Chondrocyte (in vitro differentiated cells): ENCODE data around the gene RASSF1. TPM values are rescaled to one million over a fixed set of nuclear protein-coding genes. Genes with fewer than 3 reads are reported as not detected.
A peak's percentile ranks its signal among the peaks of the same experiment; 100 is the strongest.

Experiments
- DNase-seq: peaks from one replicate; pipeline ENCODE4 v3.0.0; 2021; ENCODE audit warnings: mixed read lengths, low spot score
- H3K27ac Mint-ChIP-seq: one replicate; pipeline ENCODE4 v1.8.0; 2021; ENCODE audit warnings: mild to moderate bottlenecking, moderate library complexity, mixed read lengths; ENCODE audit not compliant: unreplicated experiment
- H3K27me3 Mint-ChIP-seq: 2 replicates; pipeline ENCODE4 v1.8.0; 2021; ENCODE audit warnings: low read depth, mixed read lengths
- H3K36me3 Mint-ChIP-seq: 2 replicates; pipeline ENCODE4 v1.8.0; 2021; ENCODE audit warnings: low read depth, mixed read lengths
- H3K4me1 Mint-ChIP-seq: 2 replicates; pipeline ENCODE4 v1.8.0; 2021; ENCODE audit warnings: low read depth, mild to moderate bottlenecking, mixed read lengths
- H3K4me3 Mint-ChIP-seq: one replicate; pipeline ENCODE4 v1.8.0; 2021; ENCODE audit warnings: mild to moderate bottlenecking, moderate library complexity, mixed read lengths; ENCODE audit not compliant: unreplicated experiment
- H3K9me3 Mint-ChIP-seq: 2 replicates; pipeline ENCODE4 v1.8.0; 2021; ENCODE audit warnings: low read depth, mixed read lengths
- total RNA-seq: library from RNA; stranded (reverse); gene quantifications from 3 replicates; pipeline ENCODE4 v1.2.1, GENCODE V29; 2021
- TF ChIP-seq, protein P1 (sequence below): fragments of 200-600 bp; sonication (generic); IDR thresholded peaks from 2 replicates; pipeline ENCODE4 v1.5.0; 2021; ENCODE audit warnings: antibody characterized with exemption, mild to moderate bottlenecking, moderate library complexity

Gene RASSF1
- total RNA-seq, 1 donor from 2014 or later = 21.8 TPM

DNA sequence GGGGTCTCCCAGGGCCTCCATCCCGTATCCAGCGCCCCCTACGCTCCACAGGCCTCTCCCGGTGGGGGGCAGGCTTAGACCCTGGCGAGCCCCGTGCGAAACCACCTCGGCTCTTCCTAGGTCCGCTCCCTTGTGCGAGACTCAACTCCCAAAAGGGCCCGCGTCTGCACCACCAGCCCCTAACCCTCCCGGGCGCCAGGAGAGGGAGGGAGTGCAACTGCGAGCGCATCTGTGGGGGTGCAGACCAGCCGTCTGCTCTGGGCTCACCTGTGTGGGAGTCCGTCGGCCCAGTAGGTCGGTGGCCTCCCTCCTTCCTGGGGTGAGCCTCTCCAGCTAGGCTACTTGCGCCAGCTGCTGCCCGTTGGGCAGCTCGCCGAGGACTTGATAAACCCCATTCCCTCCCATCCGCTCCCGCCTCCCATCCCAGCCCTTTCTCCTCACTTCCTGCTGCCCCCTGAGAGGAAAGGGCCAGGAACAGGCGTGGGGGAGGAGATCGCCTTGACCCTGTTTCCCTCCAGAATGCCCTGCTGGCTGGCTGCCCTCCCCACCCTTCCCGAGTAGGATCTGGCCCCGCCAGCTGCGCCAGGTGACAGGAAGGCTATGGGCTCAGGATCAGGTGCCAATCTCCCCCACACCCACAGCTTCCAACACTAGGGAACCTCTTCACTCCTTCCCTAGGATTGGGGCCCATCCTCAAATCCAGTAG lies 18.1 kb downstream of the RASSF1 start, which contains the start of gene HYAL2:
TSS of gene HYAL2 (minus strand) at position 360 of the 706 bp plus-strand sequence. CDS start 2,256 bp downstream, outside the sequence.
- H3K27ac Mint-ChIP-seq = peak within 1 kb of the TSS; percentile 96
- TF ChIP-seq, protein P1, sequence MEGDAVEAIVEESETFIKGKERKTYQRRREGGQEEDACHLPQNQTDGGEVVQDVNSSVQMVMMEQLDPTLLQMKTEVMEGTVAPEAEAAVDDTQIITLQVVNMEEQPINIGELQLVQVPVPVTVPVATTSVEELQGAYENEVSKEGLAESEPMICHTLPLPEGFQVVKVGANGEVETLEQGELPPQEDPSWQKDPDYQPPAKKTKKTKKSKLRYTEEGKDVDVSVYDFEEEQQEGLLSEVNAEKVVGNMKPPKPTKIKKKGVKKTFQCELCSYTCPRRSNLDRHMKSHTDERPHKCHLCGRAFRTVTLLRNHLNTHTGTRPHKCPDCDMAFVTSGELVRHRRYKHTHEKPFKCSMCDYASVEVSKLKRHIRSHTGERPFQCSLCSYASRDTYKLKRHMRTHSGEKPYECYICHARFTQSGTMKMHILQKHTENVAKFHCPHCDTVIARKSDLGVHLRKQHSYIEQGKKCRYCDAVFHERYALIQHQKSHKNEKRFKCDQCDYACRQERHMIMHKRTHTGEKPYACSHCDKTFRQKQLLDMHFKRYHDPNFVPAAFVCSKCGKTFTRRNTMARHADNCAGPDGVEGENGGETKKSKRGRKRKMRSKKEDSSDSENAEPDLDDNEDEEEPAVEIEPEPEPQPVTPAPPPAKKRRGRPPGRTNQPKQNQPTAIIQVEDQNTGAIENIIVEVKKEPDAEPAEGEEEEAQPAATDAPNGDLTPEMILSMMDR = no peak
- peaks cover 48% of the 10 kb centered on the region for H3K4me1 Mint-ChIP-seq
- peak within 1 kb of the TSS; percentile 80 for H3K4me3 Mint-ChIP-seq
- DNase-seq = peak; percentile 89
- H3K36me3 Mint-ChIP-seq = peaks cover 3% of the 10 kb centered on the region
- no peaks in the 10 kb centered on the region for H3K27me3 Mint-ChIP-seq
- H3K9me3 Mint-ChIP-seq = no peaks in the 10 kb centered on the region

- no peak for DNase-seq
- TF ChIP-seq, protein P1 = peak; percentile 33
- Mint-ChIP-seq H3K9me3 (no peaks in the 10 kb centered on the region), H3K4me1 (peaks cover 48% of the 10 kb centered on the region), H3K4me3 (peak overlapping the region; percentile 80), H3K27ac (no peak overlapping the region), H3K36me3 (peaks cover 3% of the 10 kb centered on the region), H3K27me3 (no peaks in the 10 kb centered on the region)
Measured at GRCh38 chr3:50322115-50322385, 18.6 kb downstream of the RASSF1 start.

- H3K27me3 Mint-ChIP-seq = no peaks in the 10 kb centered on the region
- no peaks in the 10 kb centered on the region for H3K9me3 Mint-ChIP-seq
- peak overlapping the region; percentile 80 for H3K4me3 Mint-ChIP-seq
- TF ChIP-seq, protein P1 = peak; percentile 80
- H3K27ac Mint-ChIP-seq = peak overlapping the region; percentile 96
- peaks cover 50% of the 10 kb centered on the region for H3K4me1 Mint-ChIP-seq
- peak; percentile 96 for DNase-seq
- peaks cover 3% of the 10 kb centered on the region for H3K36me3 Mint-ChIP-seq
Measured at GRCh38 chr3:50321336-50322114, 19.1 kb downstream of the RASSF1 start.

GRCh38 chr3:50320853-50321335 lies 19.7 kb downstream of the RASSF1 start:
- Mint-ChIP-seq H3K27me3 (no peaks in the 10 kb centered on the region), H3K4me3 (peak overlapping the region; percentile 86), H3K27ac (peak overlapping the region; percentile 89), H3K4me1 (peaks cover 51% of the 10 kb centered on the region), H3K9me3 (no peaks in the 10 kb centered on the region), H3K36me3 (peaks cover 5% of the 10 kb centered on the region)
- peak; percentile 86 for DNase-seq
- TF ChIP-seq, protein P1 = no peak

DNA sequence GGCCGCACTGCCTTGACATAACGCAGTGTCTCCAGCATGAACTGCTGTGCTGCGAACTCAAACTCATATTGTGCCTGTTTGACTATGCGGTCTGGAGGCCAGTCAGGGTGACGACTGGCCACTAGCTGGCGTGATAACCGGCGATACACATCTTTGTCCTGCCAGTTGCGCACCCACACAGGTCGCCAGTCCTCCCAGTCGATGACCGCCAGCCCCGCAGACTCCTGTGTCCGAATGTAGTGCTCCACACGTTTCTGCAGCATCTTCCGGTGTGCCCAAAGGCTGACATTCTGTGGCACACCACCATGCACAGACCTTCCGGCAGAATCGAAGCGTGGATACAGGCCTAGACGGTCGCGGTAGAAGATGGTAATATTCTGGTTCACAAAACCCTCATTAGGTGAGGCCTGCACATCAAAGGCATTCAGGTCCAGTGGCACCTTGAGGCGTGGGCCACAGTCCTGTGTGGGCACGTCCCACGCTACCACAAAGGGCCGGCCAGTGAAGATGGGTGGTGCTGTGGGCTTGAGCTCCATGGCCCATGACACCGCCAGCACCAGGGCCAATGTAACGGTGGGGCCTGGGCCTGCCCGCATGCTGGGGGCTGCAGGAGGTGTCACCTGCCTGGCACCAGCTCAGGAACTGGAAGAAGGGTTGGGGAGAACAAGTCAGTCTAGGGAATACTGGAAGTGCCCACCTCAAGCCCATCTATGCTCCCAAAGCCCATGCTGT lies 20.6 kb downstream of the RASSF1 start:
- Mint-ChIP-seq H3K36me3 (peaks cover 8% of the 10 kb centered on the region), H3K9me3 (no peaks in the 10 kb centered on the region), H3K4me1 (peaks cover 51% of the 10 kb centered on the region), H3K27ac (no peak overlapping the region), H3K27me3 (no peaks in the 10 kb centered on the region), H3K4me3 (peak overlapping the region; percentile 86)
- TF ChIP-seq, protein P1 = no peak
- no peak for DNase-seq
